K562 (cell line): ENCODE data around the gene BMP6.

Source experiments
- CEBPB ChIP-seq: fragments of 450-650 bp; IDR thresholded peaks from 2 replicates; pipeline ENCODE4 v1.6.1; 2016; ENCODE audit warnings: missing genetic modification characterization, missing compliant biosample characterization
- POLR2H ChIP-seq: IDR thresholded peaks from 2 replicates; pipeline ENCODE4 v1.6.1; 2016; ENCODE audit warnings: missing genetic modification characterization, low read depth, mild to moderate bottlenecking, control low read depth, missing compliant biosample characterization, moderate library complexity
- ZNF12 ChIP-seq: sonication (generic); formaldehyde crosslinking; IDR thresholded peaks from 2 replicates; pipeline ENCODE4 v1.4.0; 2020; ENCODE audit warnings: mild to moderate bottlenecking, missing genetic modification reagents
- TF ChIP-seq, protein P1 (sequence below), 3 experiments: IDR thresholded peaks in 2 of 3; conservative IDR thresholded peaks in 1 of 3; 2 replicates each; pipeline ENCODE4 v1.5.1; 2011 to 2012; ENCODE audit warnings: low read length in 3 of 3, mild to moderate bottlenecking in 3 of 3, control low read depth in 2 of 3, improper control_type of control experiment in 1 of 3, inconsistent platforms in 1 of 3, low read depth in 1 of 3, mixed read lengths in 1 of 3, moderate library complexity in 1 of 3; ENCODE audit not compliant: insufficient read depth in 2 of 3

DNA sequence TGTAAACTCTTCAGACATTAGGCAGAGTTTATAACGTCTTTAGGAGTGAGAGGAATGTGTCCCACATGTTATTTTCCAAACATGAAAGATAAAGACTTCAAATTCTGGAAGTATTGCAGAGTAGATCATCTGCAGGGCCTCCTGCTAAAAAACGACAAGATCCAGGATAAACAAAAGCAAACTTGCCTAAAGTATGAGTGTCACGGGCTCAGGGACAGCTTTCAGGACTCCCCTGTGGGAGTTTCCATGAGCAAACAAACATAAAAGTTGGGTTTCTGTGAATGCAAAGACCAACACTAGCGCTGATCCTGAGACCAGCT is 107.8 kb downstream of the BMP6 start:
- TF ChIP-seq ZNF12 (CRISPR knock-in tag) (no peak), CEBPB (tag) (no peak), POLR2H (tag) (no peak)
- TF ChIP-seq, protein P1, sequence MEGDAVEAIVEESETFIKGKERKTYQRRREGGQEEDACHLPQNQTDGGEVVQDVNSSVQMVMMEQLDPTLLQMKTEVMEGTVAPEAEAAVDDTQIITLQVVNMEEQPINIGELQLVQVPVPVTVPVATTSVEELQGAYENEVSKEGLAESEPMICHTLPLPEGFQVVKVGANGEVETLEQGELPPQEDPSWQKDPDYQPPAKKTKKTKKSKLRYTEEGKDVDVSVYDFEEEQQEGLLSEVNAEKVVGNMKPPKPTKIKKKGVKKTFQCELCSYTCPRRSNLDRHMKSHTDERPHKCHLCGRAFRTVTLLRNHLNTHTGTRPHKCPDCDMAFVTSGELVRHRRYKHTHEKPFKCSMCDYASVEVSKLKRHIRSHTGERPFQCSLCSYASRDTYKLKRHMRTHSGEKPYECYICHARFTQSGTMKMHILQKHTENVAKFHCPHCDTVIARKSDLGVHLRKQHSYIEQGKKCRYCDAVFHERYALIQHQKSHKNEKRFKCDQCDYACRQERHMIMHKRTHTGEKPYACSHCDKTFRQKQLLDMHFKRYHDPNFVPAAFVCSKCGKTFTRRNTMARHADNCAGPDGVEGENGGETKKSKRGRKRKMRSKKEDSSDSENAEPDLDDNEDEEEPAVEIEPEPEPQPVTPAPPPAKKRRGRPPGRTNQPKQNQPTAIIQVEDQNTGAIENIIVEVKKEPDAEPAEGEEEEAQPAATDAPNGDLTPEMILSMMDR (IDR thresholded peaks at IDR 0.05 in 2 of 3, conservative IDR thresholded peaks at IDR 0.05 in 1 of 3; ENCODE audit: insufficient read depth in 2 of 3, low read depth in 1 of 3, low read length in 3 of 3), result no peak
